OCI-LY3 (cell line): ENCODE measurements around the gene SIN3A.

Source experiments
- H2AFZ ChIP-seq: fragments of 200-600, 300-600 bp; shearing (Covaris generic); 2 replicates; pipeline ENCODE4 v1.6.0; 2014; ENCODE audit warnings: antibody characterized with exemption, low read depth, low read length
- H3K27ac ChIP-seq: fragments of 200-600, 300-600 bp; sonication (generic); 2 replicates; pipeline ENCODE4 v1.5.1; 2014; ENCODE audit warnings: mild to moderate bottlenecking, low read length, moderate library complexity, mixed read lengths
- H3K27me3 ChIP-seq: fragments of 200-600, 300-600 bp; sonication (generic); 2 replicates; pipeline ENCODE4 v1.6.1; 2014; ENCODE audit warnings: low read depth, low read length, mixed read lengths
- H3K36me3 ChIP-seq: fragments of 200-600, 300-600 bp; sonication (generic); replicated peaks from 2 replicates; pipeline ENCODE3; 2014; ENCODE audit warnings: low read depth, low read length, mixed read lengths
- H3K4me1 ChIP-seq: fragments of 300-600, 200-600 bp; sonication (generic); 2 replicates; pipeline ENCODE4 v1.6.1; 2014; ENCODE audit warnings: low read length, mixed read lengths
- H3K4me2 ChIP-seq: fragments of 200-600, 300-600 bp; sonication (generic); 2 replicates; pipeline ENCODE4 v1.6.1; 2014; ENCODE audit warnings: low read length, mixed read lengths
- H3K4me3 ChIP-seq: fragments of 300-600, 200-600 bp; sonication (generic); 2 replicates; pipeline ENCODE4 v1.5.1; 2014; ENCODE audit warnings: antibody characterized with exemption, mild to moderate bottlenecking, low read length, moderate library complexity
- H3K79me2 ChIP-seq: fragments of 300-600, 200-600 bp; shearing (Covaris generic); 2 replicates; pipeline ENCODE4 v1.6.1; 2014; ENCODE audit warnings: mild to moderate bottlenecking, low read length, mixed read lengths
- H3K9ac ChIP-seq: fragments of 300-600, 200-600 bp; shearing (Covaris generic); 2 replicates; pipeline ENCODE4 v1.6.0; 2014; ENCODE audit warnings: mild to moderate bottlenecking, low read length, moderate library complexity
- H3K9me3 ChIP-seq: fragments of 200-600, 300-600 bp; shearing (Covaris generic); 2 replicates; pipeline ENCODE4 v1.6.1; 2014; ENCODE audit warnings: low read length, mixed read lengths; ENCODE audit not compliant: insufficient read depth
- H4K20me1 ChIP-seq: fragments of 200-600, 300-600 bp; sonication (generic); 2 replicates; pipeline ENCODE4 v1.6.1; 2016; ENCODE audit warnings: low read length, mixed read lengths; ENCODE audit not compliant: insufficient read depth
- CTCF ChIP-seq: fragments of 200-600, 300-600 bp; sonication (generic); IDR thresholded peaks from 2 replicates; pipeline ENCODE4 v1.5.1; 2014; ENCODE audit warnings: antibody characterized with exemption, low read length, low read depth
- EZH2phosphoT487 ChIP-seq: fragments of 200-600 bp; shearing (Covaris generic); IDR thresholded peaks from 2 replicates; pipeline ENCODE4 v1.6.1; 2018; ENCODE audit warnings: antibody characterized with exemption, mixed run types, low read depth

SIN3A gene

GRCh38 chr15:75460646-75461045, 9.2 kb upstream of the SIN3A start:
- Histone ChIP-seq H3K9ac (no peak overlapping the region), H3K4me3 (no peak overlapping the region), H3K4me2 (no peak overlapping the region), H3K9me3 (no peaks in the 10 kb centered on the region), H3K27ac (no peak overlapping the region), H3K4me1 (peaks cover 7% of the 10 kb centered on the region), H4K20me1 (no peaks in the 10 kb centered on the region), H3K79me2 (no peaks in the 10 kb centered on the region), H3K27me3 (no peaks in the 10 kb centered on the region), H3K36me3 (peaks cover 2% of the 10 kb centered on the region), H2AFZ (no peak overlapping the region)
- TF ChIP-seq EZH2phosphoT487 (no peak), CTCF (no peak)

- Histone ChIP-seq H3K9ac (no peak overlapping the region), H3K79me2 (peaks cover 7% of the 10 kb centered on the region; the same call in 1 of the 2 replicates), H3K27me3 (no peaks in the 10 kb centered on the region), H2AFZ (no peak overlapping the region), H3K4me2 (no peak overlapping the region), H3K4me3 (no peak overlapping the region), H3K4me1 (peaks cover 7% of the 10 kb centered on the region), H3K9me3 (no peaks in the 10 kb centered on the region), H3K27ac (no peak overlapping the region), H4K20me1 (no peaks in the 10 kb centered on the region), H3K36me3 (no peaks in the 10 kb centered on the region)
- TF ChIP-seq CTCF, result no peak
- no peak for TF ChIP-seq EZH2phosphoT487
Observed at GRCh38 chr15:75459581-75459980, 8.1 kb upstream of the SIN3A start.

GRCh38 chr15:75456710-75457109, 5.2 kb upstream of the SIN3A start:
- H2AFZ ChIP-seq, result no peak overlapping the region
- H3K36me3 ChIP-seq, result no peaks in the 10 kb centered on the region
- H3K79me2 ChIP-seq, result peaks cover 23% of the 10 kb centered on the region
- no peaks in the 10 kb centered on the region for H3K27me3 ChIP-seq
- H3K9ac ChIP-seq, result peak overlapping the region; percentile 86; the same call in 1 of the 2 replicates
- H3K27ac ChIP-seq, result no peak overlapping the region
- H3K4me3 ChIP-seq, result peak overlapping the region; percentile 87; the same call in 1 of the 2 replicates
- H3K9me3 ChIP-seq, result no peaks in the 10 kb centered on the region
- H3K4me1 ChIP-seq, result peaks cover 7% of the 10 kb centered on the region
- TF ChIP-seq EZH2phosphoT487 (no peak), CTCF (no peak)
- 0 out of 2 replicates have a peak, but pooled peaks cover 2% of the 10 kb centered on the region for H4K20me1 ChIP-seq
- H3K4me2 ChIP-seq, result peak overlapping the region; percentile 92

GRCh38 chr15:75455982-75456531, 4.6 kb upstream of the SIN3A start:
- H3K4me3 ChIP-seq, result peak overlapping the region; percentile 87
- H3K36me3 ChIP-seq, result no peaks in the 10 kb centered on the region
- H3K4me2 ChIP-seq, result peak overlapping the region; percentile 92
- H3K79me2 ChIP-seq, result peaks cover 23% of the 10 kb centered on the region
- H3K4me1 ChIP-seq, result peaks cover 7% of the 10 kb centered on the region
- TF ChIP-seq CTCF (no peak), EZH2phosphoT487 (no peak)
- no peaks in the 10 kb centered on the region for H3K9me3 ChIP-seq
- peak overlapping the region; percentile 87 for H2AFZ ChIP-seq
- H4K20me1 ChIP-seq, result 0 out of 2 replicates have a peak, but pooled peaks cover 2% of the 10 kb centered on the region
- H3K9ac ChIP-seq, result peak overlapping the region; percentile 86
- H3K27ac ChIP-seq, result peak overlapping the region; percentile 27
- H3K27me3 ChIP-seq, result no peaks in the 10 kb centered on the region
